ENCODE results near the gene ADD2. TPM values are rescaled to one million over a fixed set of nuclear protein-coding genes. Genes with fewer than 3 reads are reported as not detected.
"Not testable (repeated sequence)": the region's sequence is repeated elsewhere in the genome, so short reads cannot be mapped to it uniquely, and the experiment has no call there.

The ADD2 gene
- total and polyA plus RNA-seq, 2 donors (not counting 1 experiment from before 2014, with no cell fraction given): 15.9 to 21.7 TPM

DNA sequence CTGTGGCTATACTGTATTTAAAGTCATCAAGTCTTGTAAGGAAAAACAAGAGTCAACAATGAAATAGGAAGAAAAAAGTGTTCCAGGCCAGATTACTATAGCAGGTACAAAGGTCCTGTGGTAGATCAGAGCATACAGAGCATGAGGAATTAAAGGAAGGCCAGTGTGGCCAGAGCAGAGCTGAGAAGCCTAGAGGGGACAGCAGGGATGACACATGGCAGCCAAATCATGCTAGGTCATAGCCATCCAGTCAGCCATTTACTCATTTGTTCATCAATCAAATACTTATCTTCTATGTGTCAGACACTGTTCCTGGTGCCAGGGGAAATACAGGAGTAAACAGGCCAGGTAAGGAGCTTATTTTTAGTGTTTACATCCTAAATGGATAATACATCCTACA lies 24.3 kb downstream of the ADD2 start:
- H3K4me3 Mint-ChIP-seq: no peak overlapping the region

GRCh38 chr2:70743068-70743467 lies 24.9 kb downstream of the ADD2 start:
- no peak overlapping the region for H3K4me3 Mint-ChIP-seq
- H4K20me1 ChIP-seq (ENCODE audit: control insufficient read depth, insufficient read depth, low read length, poor library complexity, severe bottlenecking): peaks cover 29% of the 10 kb centered on the region
- no peak overlapping the region for H3K4me3 ChIP-seq (ENCODE audit: control extremely low read depth in 1 of 5, extremely low read depth in 1 of 5, insufficient read depth in 1 of 5, low read depth in 2 of 5, low read length in 4 of 5)
- H3K79me2 ChIP-seq (ENCODE audit: control insufficient read depth, insufficient read depth, low read length): peaks cover 40% of the 10 kb centered on the region
- peaks cover 6% of the 10 kb centered on the region for H3K9me3 Mint-ChIP-seq (ENCODE audit: insufficient read depth)
- ATAC-seq (ENCODE audit: low read depth) (no peak), DNase-seq (no peak)
- H3K4me2 ChIP-seq (replicated peaks; ENCODE audit: low read depth, low read length, poor library complexity, severe bottlenecking): no peak overlapping the region
- no CpG with 5 or more reads among the region's 4 CpGs for WGBS (ENCODE audit: insufficient coverage)
- intact Hi-C loops (cut with micrococcal nuclease): no loop called here
- peaks cover 3% of the 10 kb centered on the region for H3K27me3 Mint-ChIP-seq
- TF ChIP-seq, protein P1, sequence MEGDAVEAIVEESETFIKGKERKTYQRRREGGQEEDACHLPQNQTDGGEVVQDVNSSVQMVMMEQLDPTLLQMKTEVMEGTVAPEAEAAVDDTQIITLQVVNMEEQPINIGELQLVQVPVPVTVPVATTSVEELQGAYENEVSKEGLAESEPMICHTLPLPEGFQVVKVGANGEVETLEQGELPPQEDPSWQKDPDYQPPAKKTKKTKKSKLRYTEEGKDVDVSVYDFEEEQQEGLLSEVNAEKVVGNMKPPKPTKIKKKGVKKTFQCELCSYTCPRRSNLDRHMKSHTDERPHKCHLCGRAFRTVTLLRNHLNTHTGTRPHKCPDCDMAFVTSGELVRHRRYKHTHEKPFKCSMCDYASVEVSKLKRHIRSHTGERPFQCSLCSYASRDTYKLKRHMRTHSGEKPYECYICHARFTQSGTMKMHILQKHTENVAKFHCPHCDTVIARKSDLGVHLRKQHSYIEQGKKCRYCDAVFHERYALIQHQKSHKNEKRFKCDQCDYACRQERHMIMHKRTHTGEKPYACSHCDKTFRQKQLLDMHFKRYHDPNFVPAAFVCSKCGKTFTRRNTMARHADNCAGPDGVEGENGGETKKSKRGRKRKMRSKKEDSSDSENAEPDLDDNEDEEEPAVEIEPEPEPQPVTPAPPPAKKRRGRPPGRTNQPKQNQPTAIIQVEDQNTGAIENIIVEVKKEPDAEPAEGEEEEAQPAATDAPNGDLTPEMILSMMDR (IDR thresholded peaks at IDR 0.05): no peak
- TF ChIP-seq EZH2 (IDR thresholded peaks at IDR 0.05; ENCODE audit: borderline replicate concordance, insufficient read depth, low read depth, low read length, poor library complexity, severe bottlenecking): no peak
- H3K27ac ChIP-seq (ENCODE audit: low read length in 2 of 2): no peak overlapping the region
- no peak overlapping the region for H2AFZ ChIP-seq (ENCODE audit: insufficient read depth, low read depth, low read length, poor library complexity, severe bottlenecking)
- peaks cover 9% of the 10 kb centered on the region for H3K4me1 Mint-ChIP-seq
- CTCF ChIA-PET: no interaction called here
- peaks cover 0 to 4% of the 10 kb centered on the region in 2 experiments for H3K36me3 ChIP-seq (replicated peaks in 1 of 2; ENCODE audit: control extremely low read depth in 1 of 2, control insufficient read depth in 1 of 2, extremely low read depth in 1 of 2, insufficient read depth in 2 of 2, low read length in 1 of 2)
- no peaks in the 10 kb centered on the region for H3K27me3 ChIP-seq (replicated peaks in 1 of 4; ENCODE audit: control extremely low read depth in 1 of 4, control insufficient read depth in 3 of 4, insufficient read depth in 4 of 4, low read length in 3 of 4)
- H3K9ac ChIP-seq (ENCODE audit: low read length): no peak overlapping the region
- no peaks in the 10 kb centered on the region for H3K4me1 ChIP-seq (ENCODE audit: control insufficient read depth in 2 of 2, insufficient read depth in 2 of 2, low read length in 2 of 2)
- POLR2A ChIA-PET: no interaction called here
- no peak overlapping the region for H3K27ac Mint-ChIP-seq
- H3K9me3 ChIP-seq (ENCODE audit: control extremely low read depth in 1 of 3, control insufficient read depth in 2 of 3, insufficient read depth in 1 of 3, low read length in 2 of 3): peaks cover 0 to 9% (median 4%) of the 10 kb centered on the region in 3 donors

More for the DNA sequence above, 24.3 kb downstream of the ADD2 start:
- DNase-seq (no peak), ATAC-seq (ENCODE audit: low read depth) (no peak)
- H3K4me2 ChIP-seq (replicated peaks; ENCODE audit: low read depth, low read length, poor library complexity, severe bottlenecking): no peak overlapping the region
- no peaks in the 10 kb centered on the region for H3K4me1 ChIP-seq (ENCODE audit: control insufficient read depth in 2 of 2, insufficient read depth in 2 of 2, low read length in 2 of 2)
- no peaks in the 10 kb centered on the region for H3K27me3 ChIP-seq (replicated peaks in 1 of 4; ENCODE audit: control extremely low read depth in 1 of 4, control insufficient read depth in 3 of 4, insufficient read depth in 4 of 4, low read length in 3 of 4)
- H4K20me1 ChIP-seq (ENCODE audit: control insufficient read depth, insufficient read depth, low read length, poor library complexity, severe bottlenecking): peaks cover 33% of the 10 kb centered on the region
- intact Hi-C loops (cut with micrococcal nuclease): no loop called here
- Mint-ChIP-seq H3K4me1 (peaks cover 11% of the 10 kb centered on the region), H3K27me3 (peaks cover 3% of the 10 kb centered on the region), H3K27ac (no peak overlapping the region), H3K9me3 (ENCODE audit: insufficient read depth) (peaks cover 6% of the 10 kb centered on the region)
- H3K4me3 ChIP-seq (ENCODE audit: control extremely low read depth in 1 of 5, extremely low read depth in 1 of 5, insufficient read depth in 1 of 5, low read depth in 2 of 5, low read length in 4 of 5): no peak overlapping the region
- no peak overlapping the region for H3K27ac ChIP-seq (ENCODE audit: low read length in 2 of 2)
- peaks cover 0 to 4% of the 10 kb centered on the region in 2 experiments for H3K36me3 ChIP-seq (replicated peaks in 1 of 2; ENCODE audit: control extremely low read depth in 1 of 2, control insufficient read depth in 1 of 2, extremely low read depth in 1 of 2, insufficient read depth in 2 of 2, low read length in 1 of 2)
- H2AFZ ChIP-seq (ENCODE audit: insufficient read depth, low read depth, low read length, poor library complexity, severe bottlenecking): no peak overlapping the region
- H3K9ac ChIP-seq (ENCODE audit: low read length): no peak overlapping the region
- H3K9me3 ChIP-seq (ENCODE audit: control extremely low read depth in 1 of 3, control insufficient read depth in 2 of 3, insufficient read depth in 1 of 3, low read length in 2 of 3): peaks cover 0 to 9% (median 4%) of the 10 kb centered on the region in 3 donors
- ChIA-PET POLR2A (no interaction called here), CTCF (interaction anchor here (0.9 kb wide), 1 partner anchor 24 kb away, joined by 3 read pairs; the partner anchor contains the start of gene ADD2)
- H3K79me2 ChIP-seq (ENCODE audit: control insufficient read depth, insufficient read depth, low read length): peaks cover 34% of the 10 kb centered on the region
- TF ChIP-seq, protein P1 (IDR thresholded peaks at IDR 0.05): no peak
- no peak for TF ChIP-seq EZH2 (IDR thresholded peaks at IDR 0.05; ENCODE audit: borderline replicate concordance, insufficient read depth, low read depth, low read length, poor library complexity, severe bottlenecking)

GRCh38 chr2:70739492-70739891 lies 28.5 kb downstream of the ADD2 start:
- H3K36me3 ChIP-seq (replicated peaks in 1 of 2; ENCODE audit: control extremely low read depth in 1 of 2, control insufficient read depth in 1 of 2, extremely low read depth in 1 of 2, insufficient read depth in 2 of 2, low read length in 1 of 2); H3K27ac Mint-ChIP-seq; H3K9me3 Mint-ChIP-seq (ENCODE audit: insufficient read depth); H3K4me3 Mint-ChIP-seq; DNase-seq; H3K9me3 ChIP-seq (ENCODE audit: control extremely low read depth in 1 of 3, control insufficient read depth in 2 of 3, insufficient read depth in 1 of 3, low read length in 2 of 3); H3K4me2 ChIP-seq (replicated peaks; ENCODE audit: low read depth, low read length, poor library complexity, severe bottlenecking); POLR2A ChIA-PET; H3K9ac ChIP-seq (ENCODE audit: low read length); H2AFZ ChIP-seq (ENCODE audit: insufficient read depth, low read depth, low read length, poor library complexity, severe bottlenecking); H3K4me3 ChIP-seq (ENCODE audit: control extremely low read depth in 1 of 5, extremely low read depth in 1 of 5, insufficient read depth in 1 of 5, low read depth in 2 of 5, low read length in 4 of 5); H3K27me3 Mint-ChIP-seq; CTCF ChIA-PET; H3K27ac ChIP-seq (ENCODE audit: low read length in 2 of 2); intact Hi-C loops (cut with micrococcal nuclease); ATAC-seq (ENCODE audit: low read depth); H3K27me3 ChIP-seq (replicated peaks in 1 of 4; ENCODE audit: control extremely low read depth in 1 of 4, control insufficient read depth in 3 of 4, insufficient read depth in 4 of 4, low read length in 3 of 4): not testable (repeated sequence)
- peaks cover 22% of the 10 kb centered on the region for H3K4me1 Mint-ChIP-seq
- H4K20me1 ChIP-seq (ENCODE audit: control insufficient read depth, insufficient read depth, low read length, poor library complexity, severe bottlenecking): peaks cover 23% of the 10 kb centered on the region
- H3K4me1 ChIP-seq (ENCODE audit: control insufficient read depth in 2 of 2, insufficient read depth in 2 of 2, low read length in 2 of 2): peaks cover 13 to 15% of the 10 kb centered on the region in 2 donors
- H3K79me2 ChIP-seq (ENCODE audit: control insufficient read depth, insufficient read depth, low read length): peaks cover 50% of the 10 kb centered on the region
- no CpG with 5 or more reads among the region's 1 CpG for WGBS (ENCODE audit: insufficient coverage)

Data from B cell (primary cell).